NCI-H446 treated with DMSO at 0.1 percent for 48 hours (cell line): ENCODE results near the gene ARHGEF12.

Experiments
- DNase-seq: peaks from one replicate; lab custom pipeline; 2025; lab: John Stamatoyannopoulos, UW

Gene ARHGEF12

GRCh38 chr11:120342678-120343077 is 6.5 kb downstream of the ARHGEF12 start:
- no peak for DNase-seq

DNA sequence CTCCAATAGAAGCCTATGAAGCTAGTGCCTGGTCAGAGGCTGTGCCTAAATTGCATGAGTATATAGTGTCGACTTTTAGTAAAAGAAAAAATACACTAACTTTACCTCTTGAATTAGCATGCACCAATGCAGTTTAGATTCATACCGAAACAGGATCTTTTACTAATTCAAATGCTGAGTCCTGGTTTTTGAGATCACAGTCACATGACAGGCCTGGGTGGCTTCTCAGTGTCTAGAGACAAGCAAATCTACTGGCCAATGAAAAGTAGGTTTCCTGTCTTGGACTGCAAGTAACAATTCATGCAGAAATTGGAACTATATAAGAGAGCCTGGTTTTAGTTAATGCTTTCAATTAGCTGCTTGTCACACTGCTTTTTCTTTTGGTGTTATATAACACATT is 7.2 kb downstream of the ARHGEF12 start:
- no peak for DNase-seq

GRCh38 chr11:120344302-120345004 is 8.2 kb downstream of the ARHGEF12 start:
- no peak for DNase-seq

DNA sequence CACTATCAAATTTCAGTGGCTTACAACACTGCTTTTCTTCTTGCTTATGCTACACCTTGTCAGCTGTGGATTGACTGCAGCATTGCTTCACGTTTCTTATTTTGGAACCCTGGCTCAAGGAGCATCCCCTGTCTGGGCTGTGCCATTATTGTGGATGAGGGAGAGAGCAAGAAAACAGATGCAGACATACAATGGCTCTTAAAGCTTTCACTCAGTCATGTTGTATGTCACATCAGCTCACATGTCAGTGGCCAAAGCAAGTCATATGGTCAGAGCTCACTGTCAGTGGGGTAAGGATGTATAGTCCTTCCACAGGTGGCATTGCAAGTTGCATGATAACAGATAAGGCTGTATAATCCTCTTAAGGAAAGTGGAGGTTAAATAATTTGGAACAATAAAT is 10.0 kb downstream of the ARHGEF12 start:
- DNase-seq: no peak

GRCh38 chr11:120350637-120351036 is 14.4 kb downstream of the ARHGEF12 start:
- DNase-seq: no peak

GRCh38 chr11:120352405-120352804 is 16.2 kb downstream of the ARHGEF12 start:
- DNase-seq: no peak

- DNase-seq: no peak
These were observed 17.9 kb downstream of the ARHGEF12 start for GRCh38 chr11:120354068-120354467.

DNA sequence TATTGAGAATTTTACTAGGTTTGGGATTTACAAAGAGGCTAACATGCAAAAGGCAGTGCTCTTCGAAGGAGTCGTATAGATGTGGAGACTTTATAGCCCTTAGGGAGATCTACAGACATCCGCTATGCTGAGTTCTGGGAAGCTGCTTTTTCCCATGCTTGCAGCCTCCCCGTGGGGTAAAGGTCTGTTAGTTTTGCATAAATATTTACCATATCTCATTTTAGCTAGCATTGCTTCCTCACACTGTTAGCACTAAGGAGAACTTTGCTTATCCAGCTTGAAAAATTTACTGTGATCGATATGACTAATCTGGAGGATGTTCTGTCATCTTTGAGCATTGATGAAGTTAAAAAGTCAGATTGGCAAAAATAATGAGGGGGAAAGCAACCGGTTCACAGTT is 18.6 kb downstream of the ARHGEF12 start:
- no peak for DNase-seq

GRCh38 chr11:120357620-120358019 is 21.4 kb downstream of the ARHGEF12 start:
- DNase-seq: no peak

GRCh38 chr11:120358729-120359128 is 22.5 kb downstream of the ARHGEF12 start:
- DNase-seq: no peak

DNA sequence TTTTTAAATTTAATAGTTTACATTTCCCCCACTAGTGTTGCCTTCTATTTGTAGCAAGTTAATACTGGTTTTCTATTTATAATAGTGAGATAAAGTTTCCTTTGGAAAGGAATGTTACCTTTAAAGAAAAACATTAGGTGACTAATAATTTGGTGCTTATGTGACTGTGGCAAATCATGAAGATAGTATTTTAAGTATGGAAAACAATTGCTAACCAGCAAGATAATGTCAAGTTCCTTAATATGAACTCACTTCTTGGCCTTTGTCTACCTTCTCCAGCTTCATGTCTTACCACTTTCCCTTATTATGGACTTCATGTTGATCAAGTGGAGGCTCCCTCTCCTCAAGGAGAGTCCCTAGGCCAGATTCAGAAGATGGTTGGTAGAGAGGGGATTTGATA is 27.2 kb downstream of the ARHGEF12 start:
- no peak for DNase-seq

DNA sequence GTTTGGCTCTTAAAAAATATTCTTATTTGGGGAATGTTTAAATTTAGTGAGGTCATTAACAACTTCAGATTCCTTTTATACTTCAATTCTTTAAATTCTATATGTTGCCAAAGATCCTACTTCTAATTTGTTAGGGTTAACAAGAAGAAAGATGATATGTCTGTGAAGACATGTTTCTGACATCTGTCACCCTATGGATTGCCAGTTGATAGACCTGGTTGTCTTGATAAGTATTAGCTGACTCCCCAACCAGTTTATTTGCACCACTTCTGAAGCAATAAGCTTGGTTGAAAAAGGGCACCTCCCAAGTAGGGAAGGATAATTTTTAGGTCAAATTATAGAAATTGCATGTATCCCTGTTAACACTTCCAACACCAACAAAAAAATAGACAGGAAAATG is 29.3 kb downstream of the ARHGEF12 start:
- no peak for DNase-seq

DNA sequence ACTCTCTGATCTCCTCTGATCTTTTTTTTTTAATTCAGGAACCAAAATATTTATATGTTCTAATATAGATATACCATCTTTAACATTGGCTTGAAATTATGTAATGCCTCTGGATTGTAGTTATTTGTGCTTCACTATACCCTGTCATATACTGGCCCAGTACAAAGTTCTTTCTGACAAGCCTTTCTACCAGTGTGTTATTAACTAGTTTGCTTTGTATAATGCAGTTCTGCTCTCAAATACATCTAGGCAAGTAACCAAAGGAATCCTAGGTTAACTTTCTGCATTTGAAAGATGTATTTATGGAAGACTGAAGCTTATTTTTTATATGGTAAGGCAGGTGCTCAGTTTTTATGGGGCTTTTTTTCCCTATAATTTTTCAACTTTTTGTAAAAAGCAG is 36.1 kb downstream of the ARHGEF12 start:
- no peak for DNase-seq

DNA sequence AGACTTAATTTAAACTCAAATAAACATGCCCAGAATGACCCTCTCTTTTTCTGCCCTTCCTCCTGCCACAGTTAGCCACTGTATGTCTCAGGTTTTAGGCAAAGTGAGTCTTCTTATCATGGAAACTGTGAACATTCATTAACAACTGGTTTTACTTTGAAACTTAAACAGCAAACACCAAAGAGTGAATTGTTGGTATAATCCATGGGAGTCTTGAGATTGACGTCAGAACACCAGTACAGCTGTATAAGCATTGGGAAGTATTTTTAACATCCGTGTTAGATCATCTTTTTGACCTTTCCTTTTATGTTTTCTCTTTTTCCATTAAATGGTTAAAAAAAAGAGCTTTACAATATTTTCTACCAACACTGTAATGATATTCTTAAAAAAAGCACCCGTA is 38.9 kb downstream of the ARHGEF12 start:
- no peak for DNase-seq

DNA sequence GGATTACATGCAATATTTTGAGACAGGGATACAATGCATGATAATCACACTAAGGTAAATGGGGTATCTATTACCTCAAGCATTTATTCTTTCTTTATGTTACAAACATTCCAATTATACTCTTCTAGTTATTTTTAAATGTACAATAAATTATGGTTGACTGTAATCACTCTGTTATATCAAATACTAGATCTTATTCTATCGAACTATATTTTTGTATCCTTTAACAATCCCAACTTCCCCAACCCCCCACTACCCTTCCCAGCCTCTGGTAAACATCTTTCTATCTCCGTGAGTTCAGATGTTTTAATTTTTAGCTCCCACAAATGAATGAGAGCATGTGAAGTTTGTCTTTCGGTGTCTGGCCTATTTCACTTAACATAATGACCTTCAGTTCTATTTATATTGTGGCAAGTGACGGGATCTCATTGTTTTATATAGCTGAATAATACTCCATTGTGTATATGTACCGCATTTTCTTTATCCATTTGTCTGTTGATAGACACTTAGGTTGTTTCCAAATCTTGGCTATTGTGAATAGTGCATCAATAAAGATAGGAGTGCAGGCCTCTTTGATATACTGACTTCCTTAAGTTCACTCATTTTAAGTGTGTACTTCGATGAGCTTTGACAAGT is 40.5 kb downstream of the ARHGEF12 start:
- no peak for DNase-seq

DNA sequence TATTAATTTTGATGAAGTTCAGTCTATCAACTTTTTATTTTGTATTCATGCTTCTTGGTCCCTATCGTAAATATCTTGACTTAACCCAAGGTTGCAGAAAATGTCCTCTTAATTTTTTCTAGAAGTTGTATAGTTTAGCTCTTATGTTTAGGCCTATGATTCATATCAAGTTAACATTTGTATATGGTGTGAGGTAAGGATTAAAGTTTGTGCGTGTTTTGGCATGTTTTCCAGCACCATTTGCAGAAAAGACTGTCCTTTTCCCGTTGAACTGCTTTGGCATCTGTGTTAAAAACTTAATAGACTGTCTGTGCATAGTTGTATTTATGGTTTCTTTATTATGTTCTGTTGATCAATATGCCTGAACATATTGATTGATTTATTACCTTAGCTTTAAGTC is 42.3 kb downstream of the ARHGEF12 start:
- no peak for DNase-seq

DNA sequence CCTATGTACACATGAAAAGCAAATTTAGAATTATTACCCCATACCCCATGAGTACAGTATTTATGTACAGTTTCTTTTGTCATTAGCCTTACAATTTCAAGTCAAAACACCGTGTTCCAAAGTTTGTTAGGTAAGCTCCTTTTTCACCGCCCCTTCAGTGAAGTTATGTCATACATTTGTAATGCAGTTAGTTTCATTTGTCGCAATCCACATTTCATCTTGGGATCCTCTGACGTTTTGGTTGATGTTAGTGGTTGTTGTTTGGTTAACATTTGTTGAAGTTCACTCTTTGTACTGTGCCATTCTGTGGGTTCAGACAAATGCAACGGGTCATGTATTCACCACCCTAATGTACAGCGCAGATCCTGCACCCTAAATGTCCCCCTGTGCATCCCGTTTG is 45.2 kb downstream of the ARHGEF12 start:
- DNase-seq: no peak

DNA sequence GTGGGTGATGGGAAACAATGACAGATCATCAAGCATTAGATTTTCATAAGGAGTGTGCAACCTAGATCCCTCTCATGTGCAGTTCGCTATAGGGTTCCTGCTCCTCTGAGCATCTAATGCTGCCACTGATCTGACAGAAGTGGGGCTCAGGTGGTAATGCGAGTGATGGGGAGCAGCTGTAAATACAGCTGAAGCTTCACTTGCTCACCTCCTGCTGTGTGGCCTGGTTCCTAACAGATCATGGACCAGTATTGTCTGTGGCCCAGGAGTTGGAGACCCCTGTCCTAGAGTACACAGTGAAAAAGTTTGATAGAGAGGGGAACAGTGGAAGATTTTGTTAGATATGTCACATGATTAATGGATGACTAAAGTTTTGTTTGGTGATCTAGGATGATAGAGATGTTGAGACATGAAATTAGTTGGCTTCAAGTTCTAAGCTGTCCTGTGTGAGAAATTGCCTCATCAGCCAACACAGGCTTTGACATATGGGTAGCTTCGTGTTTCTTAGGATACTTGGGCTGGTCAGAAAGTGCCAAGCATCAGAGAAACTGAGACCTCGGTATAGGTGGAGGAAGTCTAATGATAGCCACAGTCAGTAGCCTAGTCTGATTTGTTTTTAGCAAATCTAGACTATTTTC is 47.4 kb downstream of the ARHGEF12 start:
- no peak for DNase-seq

- no peak for DNase-seq
These were observed 48.3 kb downstream of the ARHGEF12 start for GRCh38 chr11:120384476-120384875.

GRCh38 chr11:120385110-120385509 is 48.9 kb downstream of the ARHGEF12 start:
- no peak for DNase-seq

DNA sequence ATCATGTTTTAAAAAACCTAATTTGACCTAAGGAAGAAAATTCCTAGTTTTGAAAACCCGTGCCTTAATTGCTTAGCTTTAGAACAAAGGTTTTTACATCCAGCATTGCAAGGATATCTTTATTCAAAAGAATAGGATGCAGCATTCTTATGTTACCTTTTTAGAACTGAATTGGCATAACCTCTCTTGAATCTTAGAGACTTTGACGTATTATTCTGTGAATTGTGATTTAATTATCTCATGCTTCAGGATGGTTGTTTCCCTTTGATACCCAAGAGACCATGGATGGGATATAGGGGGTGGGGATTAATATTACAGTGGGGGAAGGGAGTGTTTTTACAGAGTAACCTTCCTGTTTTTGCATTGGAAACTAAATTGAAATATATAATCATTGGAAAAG is 49.4 kb downstream of the ARHGEF12 start:
- no peak for DNase-seq

GRCh38 chr11:120386318-120386717 is 50.1 kb downstream of the ARHGEF12 start:
- DNase-seq: no peak

- DNase-seq: no peak
These were observed 50.7 kb downstream of the ARHGEF12 start for GRCh38 chr11:120386774-120387371.
